Prostate gland (tissue), 2 donors: ENCODE data around the gene ARHGAP6.

ENCODE experiments used
- POLR2A ChIP-seq: fragments of 450-650 bp; IDR thresholded peaks from one replicate; pipeline ENCODE4 v1.6.1; 2016; ENCODE audit warnings: antibody characterized with exemption, mild to moderate bottlenecking
- TF ChIP-seq, protein P1 (sequence below), 4 experiments: fragments of 200-600 bp in 2 of 4; fragments of 450-650 bp in 2 of 4; sonication (generic) in 2 of 4; IDR thresholded peaks; 1 replicate in 3 of 4; 2 replicates in 1 of 4; pipeline ENCODE4 v1.5.1; 2016 to 2019; ENCODE audit warnings: antibody characterized with exemption in 4 of 4, mild to moderate bottlenecking in 2 of 4, moderate library complexity in 2 of 4

GRCh38 chrX:11464380-11464779, 201.3 kb downstream of the ARHGAP6 start:
- TF ChIP-seq, protein P1, sequence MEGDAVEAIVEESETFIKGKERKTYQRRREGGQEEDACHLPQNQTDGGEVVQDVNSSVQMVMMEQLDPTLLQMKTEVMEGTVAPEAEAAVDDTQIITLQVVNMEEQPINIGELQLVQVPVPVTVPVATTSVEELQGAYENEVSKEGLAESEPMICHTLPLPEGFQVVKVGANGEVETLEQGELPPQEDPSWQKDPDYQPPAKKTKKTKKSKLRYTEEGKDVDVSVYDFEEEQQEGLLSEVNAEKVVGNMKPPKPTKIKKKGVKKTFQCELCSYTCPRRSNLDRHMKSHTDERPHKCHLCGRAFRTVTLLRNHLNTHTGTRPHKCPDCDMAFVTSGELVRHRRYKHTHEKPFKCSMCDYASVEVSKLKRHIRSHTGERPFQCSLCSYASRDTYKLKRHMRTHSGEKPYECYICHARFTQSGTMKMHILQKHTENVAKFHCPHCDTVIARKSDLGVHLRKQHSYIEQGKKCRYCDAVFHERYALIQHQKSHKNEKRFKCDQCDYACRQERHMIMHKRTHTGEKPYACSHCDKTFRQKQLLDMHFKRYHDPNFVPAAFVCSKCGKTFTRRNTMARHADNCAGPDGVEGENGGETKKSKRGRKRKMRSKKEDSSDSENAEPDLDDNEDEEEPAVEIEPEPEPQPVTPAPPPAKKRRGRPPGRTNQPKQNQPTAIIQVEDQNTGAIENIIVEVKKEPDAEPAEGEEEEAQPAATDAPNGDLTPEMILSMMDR (IDR thresholded peaks at IDR 0.05), result no peak
- no peak for TF ChIP-seq POLR2A
